ENCODE measurements around the gene RABGAP1L. TPM values are rescaled to one million over a fixed set of nuclear protein-coding genes. Genes with fewer than 3 reads are reported as not detected.

Gene RABGAP1L
- total and polyA plus RNA-seq, 2 of the 4 experiments (the other 2 are of a cell fraction): 7.9 to 26.7 TPM

GRCh38 chr1:174397261-174397660, 237.9 kb downstream of the RABGAP1L start:
- H3K14ac ChIP-seq (replicated peaks; ENCODE audit: low read depth, low read length): 0 out of 2 replicates have a peak overlapping the region, but pooled peaks have one; percentile 12
- in situ Hi-C loops (cut with MboI; ENCODE audit: low sequenced_read_pairs): no loop called here
- no peak overlapping the region for H2AFZ ChIP-seq (replicated peaks; ENCODE audit: low read length, poor library complexity)
- peaks cover 1% of the 10 kb centered on the region; the same call in 1 of the 2 replicates for H3K9me3 ChIP-seq (ENCODE audit: control insufficient read depth, insufficient read depth, low read length)
- BruUV-seq (replicated peaks): no TSS peak
- CTCF ChIA-PET: interaction anchor here (0.6 kb wide), 1 partner anchor 126 kb away, joined by 6 read pairs; no protein-coding TSS in a partner anchor
- peak overlapping the region; percentile 10; the same call in 1 of the 2 replicates for H2BK20ac ChIP-seq (ENCODE audit: low read depth, low read length)
- 0 out of 2 replicates have a peak overlapping the region, but pooled peaks have one; percentile 65 for H4K91ac ChIP-seq (ENCODE audit: insufficient read depth, low read depth, low read length)
- TF ChIP-seq FOS (IDR thresholded peaks at IDR 0.05; ENCODE audit: low read depth, low read length) (no peak), RFX5 (IDR thresholded peaks at IDR 0.05; ENCODE audit: low read depth, low read length) (no peak), NFE2L2 (IDR thresholded peaks at IDR 0.05; ENCODE audit: low read depth, low read length) (no peak), BHLHE40 (IDR thresholded peaks at IDR 0.05; ENCODE audit: low read depth, low read length) (no peak), SMC3 (IDR thresholded peaks at IDR 0.05; ENCODE audit: low read depth, low read length) (no peak), ELK1 (IDR thresholded peaks at IDR 0.05; ENCODE audit: borderline replicate concordance, low read depth, low read length) (no peak), CTCF (conservative IDR thresholded peaks at IDR 0.05; ENCODE audit: low read depth, low read length) (no peak), MAZ (IDR thresholded peaks at IDR 0.05; ENCODE audit: borderline replicate concordance, low read depth, low read length) (no peak), POLR2A (IDR thresholded peaks at IDR 0.05; ENCODE audit: low read depth, low read length) (no peak), CEBPB (IDR thresholded peaks at IDR 0.05; ENCODE audit: low read depth, low read length) (no peak), CHD1 (IDR thresholded peaks at IDR 0.05; ENCODE audit: low read depth, low read length) (no peak), RAD21 (IDR thresholded peaks at IDR 0.05; ENCODE audit: low read length) (no peak), RCOR1 (IDR thresholded peaks at IDR 0.05; ENCODE audit: insufficient replicate concordance, low read length) (no peak), MXI1 (IDR thresholded peaks at IDR 0.05; ENCODE audit: borderline replicate concordance, low read depth, low read length) (no peak), USF2 (IDR thresholded peaks at IDR 0.05; ENCODE audit: low read depth, low read length) (no peak), MAFK (IDR thresholded peaks at IDR 0.05; ENCODE audit: low read depth, low read length) (no peak)
- H3K56ac ChIP-seq (ENCODE audit: extremely low read depth, insufficient read depth, low read length): no peak overlapping the region
- H3K4ac ChIP-seq (ENCODE audit: low read depth, low read length): peak overlapping the region; percentile 7; the same call in 1 of the 2 replicates
- H3K36me3 ChIP-seq (ENCODE audit: control insufficient read depth, insufficient read depth, low read length): peaks cover 2% of the 10 kb centered on the region; the same call in 1 of the 2 replicates
- peak overlapping the region; percentile 56 for H2BK5ac ChIP-seq (ENCODE audit: low read depth, low read length, poor library complexity, severe bottlenecking)
- no peaks in the 10 kb centered on the region for H3K9me1 ChIP-seq (ENCODE audit: insufficient read depth, low read length)
- H2AK5ac ChIP-seq (ENCODE audit: low read depth, low read length): no peak overlapping the region; the same call in 1 of the 2 replicates
- H3K27ac ChIP-seq (ENCODE audit: insufficient read depth, low read length): no peak overlapping the region
- no CpG with 5 or more reads among the region's 1 CpG for WGBS, 2 experiments (ENCODE audit: extremely low coverage in 2 of 2, insufficient read length in 1 of 2)
- H3K23ac ChIP-seq (ENCODE audit: low read depth, low read length): no peak overlapping the region
- peak overlapping the region; percentile 64 for H4K5ac ChIP-seq (ENCODE audit: low read depth, low read length)
- H2AK9ac ChIP-seq (replicated peaks; ENCODE audit: low read depth, low read length, poor library complexity): no peak overlapping the region
- DNase-seq (peak; percentile 54), ATAC-seq (ENCODE audit: low read depth) (peak; percentile 36; the same call in 1 of the 2 replicates)
- H3K4me3 ChIP-seq (ENCODE audit: insufficient read depth, low read depth, low read length): no peak overlapping the region
- H3K18ac ChIP-seq (ENCODE audit: low read depth, low read length): peak overlapping the region; percentile 97
- no peaks in the 10 kb centered on the region for H3K27me3 ChIP-seq (ENCODE audit: control insufficient read depth, insufficient read depth, low read length)
- intact Hi-C loops (cut with micrococcal nuclease): no loop called here
- 0 out of 3 replicates have a peak overlapping the region, but pooled peaks have one; percentile 13 for H2BK15ac ChIP-seq (ENCODE audit: low read depth, low read length)
- dilution Hi-C loops (cut with HindIII; ENCODE audit: low sequenced_read_pairs, unreplicated experiment): no loop called here
- no peaks in the 10 kb centered on the region for H4K20me1 ChIP-seq (ENCODE audit: insufficient read depth, low read length)
- peak overlapping the region; percentile 57 for H2BK120ac ChIP-seq (ENCODE audit: low read depth, low read length)
- POLR2A ChIA-PET (ENCODE audit: unreplicated experiment): no interaction called here
- peaks cover 8% of the 10 kb centered on the region for H3K4me1 ChIP-seq (ENCODE audit: control insufficient read depth, insufficient read depth, low read length)
- H3K79me1 ChIP-seq (ENCODE audit: low read depth in 1 of 2, low read length in 2 of 2): no peaks in the 10 kb centered on the region
- H4K8ac ChIP-seq (ENCODE audit: low read depth in 2 of 2, low read length in 2 of 2): peak overlapping the region; percentile 45 to 59; a peak in 3 of 4 replicates
- H3K4me2 ChIP-seq (ENCODE audit: low read depth, low read length): no peak overlapping the region
- H3K9ac ChIP-seq (ENCODE audit: low read depth, low read length): no peak overlapping the region
